HG03575 (cell line): ENCODE results near the gene EXOC1L.

ENCODE experiments used
- ATAC-seq: cut with Tn5 transposase; IDR thresholded peaks from one replicate; pipeline ENCODE4 v1.9.1; 2021; ENCODE audit not compliant: unreplicated experiment, insufficient number of reproducible peaks, low FRiP score; ENCODE audit errors: extremely low read depth

Gene EXOC1L, protein sequence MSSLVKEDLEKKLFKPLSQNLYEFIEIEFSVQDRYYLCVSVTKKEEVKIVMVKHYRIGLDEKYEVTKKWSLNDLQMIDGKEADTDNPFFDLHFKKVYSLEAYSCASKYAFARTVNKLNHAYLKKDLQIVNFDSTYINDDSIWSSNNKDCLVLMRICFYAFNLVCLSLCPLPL

DNA sequence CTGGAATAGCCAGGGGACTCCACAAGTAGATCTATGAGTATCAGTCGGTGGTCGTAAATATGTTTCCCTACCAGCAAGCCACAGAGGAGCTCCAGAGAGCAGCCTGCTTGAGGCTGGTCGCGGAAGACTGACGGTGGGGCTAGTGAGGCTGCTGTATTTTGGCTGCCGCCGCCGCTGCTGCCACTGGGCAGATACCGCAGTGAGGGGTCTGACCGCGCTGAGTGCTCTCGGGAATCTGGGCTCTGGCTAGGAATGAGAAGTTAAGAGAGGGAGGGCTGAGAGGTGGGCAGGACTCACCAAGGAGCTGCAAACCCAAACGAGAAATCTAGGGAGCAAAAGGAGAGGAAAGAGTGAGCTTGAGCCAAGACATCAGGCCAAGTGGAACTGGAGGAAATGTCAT, at the start of gene EXOC1L:
EXOC1L (plus strand) TSS at position 157 of the 400 bp plus-strand sequence; CDS start at position 394, 237 bp downstream.
- no peak for ATAC-seq

DNA sequence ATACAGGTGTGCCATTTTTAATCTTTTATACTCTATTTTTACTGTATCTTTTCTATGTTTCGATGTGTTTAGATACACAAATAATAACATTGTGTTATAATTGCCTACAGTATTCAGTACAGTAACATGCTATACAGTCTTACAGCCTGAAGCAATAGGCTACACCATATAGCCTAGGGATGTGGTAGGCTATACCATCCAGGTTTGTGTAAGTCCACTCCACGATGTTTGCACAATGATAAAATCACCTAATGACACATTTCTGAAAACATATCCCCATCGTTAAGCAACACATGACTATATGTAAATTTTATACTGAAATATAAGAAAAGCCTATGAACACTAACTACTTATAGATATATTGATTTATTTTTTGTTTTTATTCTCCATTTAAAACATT, 48.9 kb upstream of the EXOC1L start:
- ATAC-seq = no peak

DNA sequence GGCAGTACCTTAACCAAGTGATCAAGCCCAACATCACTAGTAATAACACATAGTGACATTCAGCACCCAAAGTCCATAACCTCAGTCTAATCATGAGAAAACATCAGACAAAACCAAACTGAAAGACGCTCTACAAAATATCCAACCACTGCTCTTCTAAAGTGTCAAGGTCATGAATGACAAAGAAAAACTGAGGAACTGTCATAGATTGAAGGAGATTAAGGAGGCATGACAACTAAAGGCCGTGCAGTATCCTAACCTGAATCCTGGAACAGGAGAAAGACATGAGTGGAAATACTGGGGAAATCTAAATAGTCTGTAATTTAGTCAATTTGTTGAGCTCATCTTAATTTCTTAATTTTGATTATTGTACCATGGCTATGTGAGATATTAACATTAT, 38.2 kb upstream of the EXOC1L start:
- no peak for ATAC-seq

DNA sequence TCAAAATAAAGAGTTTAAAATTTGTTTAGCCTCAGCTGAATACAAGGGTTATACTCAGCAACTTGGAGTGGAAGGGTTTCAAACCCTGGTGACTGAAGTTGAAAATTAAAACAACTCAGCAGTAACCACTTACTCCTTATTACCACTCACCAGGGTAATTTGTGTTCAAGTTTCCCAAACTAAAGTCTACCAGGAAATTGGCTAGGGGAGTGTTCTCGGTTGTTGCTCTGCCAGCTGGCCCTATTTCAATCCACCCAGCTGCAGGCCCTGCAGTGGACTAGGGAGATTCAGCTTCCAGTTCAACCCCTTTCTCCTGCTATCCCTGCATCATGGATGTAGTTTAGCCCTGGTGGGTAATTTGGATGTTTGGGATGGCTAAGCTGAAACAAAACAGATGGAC, 37.8 kb upstream of the EXOC1L start:
- no peak for ATAC-seq

DNA sequence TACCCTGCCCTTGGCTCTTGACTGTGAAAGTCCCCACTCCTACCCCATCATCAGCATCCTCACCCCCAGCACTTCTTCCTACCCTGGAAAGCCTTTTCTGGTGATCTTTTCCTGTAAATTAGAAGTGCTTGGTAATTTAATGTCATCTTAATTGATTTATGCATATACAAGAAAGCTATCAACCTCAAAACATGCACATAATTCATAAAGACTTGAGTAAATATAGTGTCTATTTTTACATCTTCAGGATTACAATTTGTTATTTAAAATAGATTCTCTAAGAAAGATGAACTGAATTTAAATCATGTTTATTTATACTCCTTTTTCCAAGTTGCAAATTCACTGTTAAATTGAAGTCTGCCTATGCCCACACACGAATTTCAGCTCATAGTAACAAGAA, 36.0 kb upstream of the EXOC1L start:
- no peak for ATAC-seq

DNA sequence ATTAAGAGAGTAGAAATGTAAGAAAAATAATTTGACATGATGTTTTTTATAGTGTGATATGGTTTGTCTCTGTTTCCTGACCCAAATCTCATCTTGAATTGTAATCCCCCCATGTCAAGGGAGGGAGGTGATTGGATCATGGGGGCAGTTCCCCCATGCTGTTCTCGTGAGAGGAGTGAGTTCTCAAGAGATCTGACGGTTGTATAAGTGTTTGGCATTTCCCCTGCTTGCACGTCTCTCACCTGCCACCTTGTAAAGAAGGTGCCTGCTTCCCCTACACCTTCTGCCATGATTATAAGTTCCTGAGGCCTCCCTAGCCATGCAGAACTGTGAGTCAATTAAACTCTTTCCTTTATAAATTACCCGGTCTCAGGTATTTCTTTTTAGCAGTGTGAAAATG, 34.8 kb upstream of the EXOC1L start:
- no peak for ATAC-seq

DNA sequence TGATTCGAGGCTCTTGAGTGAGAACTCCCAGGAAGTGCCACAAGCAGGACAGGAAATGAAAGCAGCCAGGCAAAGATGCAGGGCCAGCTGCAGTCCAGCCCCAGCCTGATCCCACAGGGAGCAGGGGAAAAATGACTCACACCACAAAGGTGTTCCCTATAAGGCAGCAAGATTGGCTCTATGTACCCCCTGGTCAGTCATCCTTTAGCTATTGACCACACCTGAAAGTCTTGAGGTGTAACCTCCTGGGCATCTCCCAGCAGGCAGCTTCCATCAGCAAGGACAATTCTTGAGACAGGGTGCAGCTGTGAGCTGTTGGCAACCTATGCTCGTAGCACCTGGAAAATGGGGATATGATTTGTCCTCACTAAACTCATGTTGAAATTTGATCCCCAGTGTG, 27.9 kb upstream of the EXOC1L start:
- no peak for ATAC-seq

DNA sequence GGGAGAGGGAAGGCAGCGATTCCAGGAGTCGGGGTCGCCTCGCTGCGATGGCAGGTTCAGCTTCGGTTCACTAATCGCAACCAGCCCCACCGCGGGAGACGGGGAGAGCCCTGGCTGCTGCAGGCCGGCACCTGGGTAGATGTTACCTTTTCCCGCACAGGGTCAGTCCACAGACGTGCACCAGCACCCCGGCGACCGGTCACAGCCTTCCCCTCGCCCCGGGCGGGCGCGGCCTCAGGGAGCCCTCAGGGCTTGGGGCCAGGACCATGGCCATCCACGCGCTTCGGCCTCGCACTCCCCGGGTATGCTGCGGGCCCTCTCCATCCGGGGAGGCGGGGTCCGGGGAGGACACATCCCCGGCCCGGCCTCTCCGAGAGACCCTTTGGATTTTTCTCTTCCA, 26.1 kb upstream of the EXOC1L start:
- ATAC-seq = no peak

DNA sequence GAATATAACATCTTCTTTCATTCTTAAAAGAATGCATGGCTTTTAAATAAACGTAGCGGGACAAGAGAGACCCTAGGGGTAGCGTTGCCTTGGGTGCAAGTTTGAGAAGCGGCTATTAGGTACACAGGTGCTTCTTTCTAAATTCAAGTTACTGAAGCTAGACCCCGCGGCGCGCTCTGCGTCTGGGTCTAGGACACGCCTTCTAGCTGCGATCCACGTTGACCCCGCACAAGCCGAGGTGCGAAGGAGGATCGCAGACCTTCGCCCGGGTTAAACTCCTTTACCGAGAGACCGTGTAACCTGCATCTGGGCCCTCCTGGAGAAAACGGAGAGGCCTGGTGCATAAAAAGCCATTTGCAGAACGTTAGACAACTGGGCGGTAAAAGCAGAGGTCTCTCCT, 25.5 kb upstream of the EXOC1L start:
- no peak for ATAC-seq

DNA sequence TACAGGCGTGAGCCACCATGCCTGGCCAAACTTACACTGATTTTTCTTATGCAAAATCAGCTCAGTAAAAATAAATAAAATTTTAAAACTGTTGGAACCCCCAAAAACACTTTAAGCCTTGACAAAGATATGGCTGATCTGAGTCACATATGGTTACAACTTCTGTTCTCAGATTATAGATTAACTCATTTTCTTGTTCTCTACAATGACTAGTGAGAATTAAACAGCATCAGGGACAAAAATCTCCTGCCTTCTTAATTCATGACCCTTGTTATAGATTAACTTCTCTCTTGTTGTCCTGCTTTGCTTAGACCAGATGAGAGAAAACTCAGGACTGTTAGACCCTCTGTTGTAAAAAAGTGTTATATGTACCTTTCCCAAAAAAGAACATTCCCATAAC, 24.2 kb upstream of the EXOC1L start:
- ATAC-seq = no peak

DNA sequence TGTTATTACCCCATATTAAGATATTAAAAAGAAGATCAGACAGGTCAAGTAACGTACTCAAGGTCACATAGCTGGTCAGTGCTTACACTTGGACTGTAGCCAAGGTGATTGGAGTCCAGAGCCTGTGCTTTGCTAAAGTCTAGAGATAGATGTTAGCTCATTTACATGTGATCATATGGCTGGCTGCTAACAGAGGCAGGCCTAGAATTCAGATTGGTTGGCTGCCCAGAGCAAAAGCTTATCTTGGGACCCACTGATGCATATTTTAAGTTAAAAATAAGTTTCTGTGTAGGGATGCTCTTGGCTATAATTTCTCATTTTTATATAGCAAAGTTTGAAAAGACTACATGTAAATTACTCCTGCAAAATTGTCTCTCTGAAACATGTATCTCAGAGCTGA, 18.1 kb upstream of the EXOC1L start:
- ATAC-seq = no peak

DNA sequence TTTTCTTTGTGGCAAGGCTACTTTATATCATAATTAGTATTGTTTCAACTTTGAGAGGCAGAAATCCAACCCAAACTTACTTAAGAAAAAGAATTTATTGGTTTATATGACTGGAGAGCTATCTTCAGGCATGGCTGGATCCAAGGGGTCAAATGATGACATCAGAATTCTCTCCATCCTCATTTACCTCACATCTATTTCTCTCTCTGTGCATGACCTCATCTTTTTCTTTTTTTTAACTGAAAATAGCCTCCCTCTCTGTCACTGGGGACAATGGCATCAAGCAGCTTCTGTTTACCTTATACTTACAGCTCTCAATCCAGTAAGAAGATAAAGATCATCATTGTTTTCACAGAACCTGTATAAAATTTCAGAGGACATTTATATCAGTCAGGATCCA, 12.0 kb upstream of the EXOC1L start:
- no peak for ATAC-seq

DNA sequence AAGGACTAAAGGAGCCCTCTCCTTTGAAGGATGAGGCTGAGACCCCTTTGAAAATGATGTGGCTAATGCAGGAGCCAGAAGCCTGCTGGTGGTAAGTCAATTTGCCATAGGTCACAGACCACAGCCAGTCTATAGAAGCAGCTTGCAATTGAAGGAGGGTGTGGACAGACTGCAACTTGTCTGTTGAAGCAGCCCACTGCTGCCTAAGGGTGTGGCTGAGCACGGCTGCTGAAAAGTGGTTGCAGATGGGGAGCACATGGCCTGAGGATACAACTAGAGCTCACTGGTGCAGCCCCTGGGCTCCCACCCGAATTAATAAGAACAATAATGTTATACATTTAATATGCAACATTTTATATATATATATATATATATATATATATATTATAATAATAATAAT, 11.4 kb upstream of the EXOC1L start:
- ATAC-seq = no peak

DNA sequence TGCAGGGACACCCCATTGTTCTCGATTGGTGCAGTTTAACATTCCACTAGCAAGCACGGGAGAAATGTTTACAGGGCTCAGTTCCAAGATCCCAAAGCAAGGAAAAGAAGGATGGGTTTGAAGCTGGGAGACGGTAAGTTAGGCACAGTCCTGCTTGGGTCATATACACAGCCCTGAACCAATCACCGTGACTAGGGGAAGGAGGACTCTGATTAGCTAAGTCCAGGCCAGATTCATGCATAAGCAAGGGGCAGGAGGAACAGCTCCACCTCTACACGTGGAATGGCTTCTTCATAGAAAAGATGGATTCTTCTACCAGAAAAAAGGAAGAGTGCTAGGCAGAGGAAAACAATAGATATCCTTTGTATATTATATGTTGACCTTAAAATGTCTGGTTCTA, 11.0 kb upstream of the EXOC1L start:
- no peak for ATAC-seq

DNA sequence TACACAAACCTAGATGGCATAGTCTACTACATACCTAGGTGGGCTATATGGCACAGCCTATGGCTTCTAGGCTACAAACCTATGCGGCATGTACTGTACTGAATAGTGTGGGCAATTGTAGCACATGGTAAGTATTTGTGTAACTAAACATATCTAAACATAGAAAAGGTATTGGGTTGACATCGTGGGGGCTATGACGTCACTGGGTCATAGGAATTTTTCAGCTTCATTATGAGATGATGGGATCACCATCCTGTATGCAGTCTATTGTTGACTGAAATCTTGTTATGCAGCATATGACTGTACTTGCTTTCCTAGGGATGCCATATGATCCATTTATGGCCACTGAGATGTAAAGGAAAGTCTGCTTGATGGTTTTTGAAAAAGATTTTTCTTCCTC, 1.9 kb upstream of the EXOC1L start:
- ATAC-seq = no peak

DNA sequence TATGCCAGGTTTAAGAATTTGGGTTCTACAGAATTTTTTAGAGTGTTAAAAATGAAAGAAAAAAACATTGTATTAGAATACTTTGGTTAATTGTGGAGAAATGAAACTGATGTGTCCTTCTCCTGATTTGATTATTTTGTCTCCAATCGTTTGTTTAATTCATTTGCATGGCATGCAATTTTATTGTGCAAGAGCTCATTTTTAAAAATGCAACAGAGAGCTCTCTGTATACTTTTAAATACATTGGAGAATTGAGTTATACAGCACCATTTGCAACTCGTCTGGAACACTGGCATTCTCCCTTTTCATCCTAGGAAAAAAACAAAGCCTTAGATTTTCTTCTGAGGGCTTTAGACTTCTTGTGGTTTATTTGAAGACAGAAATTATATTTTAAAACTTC, 689 bp downstream of the EXOC1L start:
- no peak for ATAC-seq

DNA sequence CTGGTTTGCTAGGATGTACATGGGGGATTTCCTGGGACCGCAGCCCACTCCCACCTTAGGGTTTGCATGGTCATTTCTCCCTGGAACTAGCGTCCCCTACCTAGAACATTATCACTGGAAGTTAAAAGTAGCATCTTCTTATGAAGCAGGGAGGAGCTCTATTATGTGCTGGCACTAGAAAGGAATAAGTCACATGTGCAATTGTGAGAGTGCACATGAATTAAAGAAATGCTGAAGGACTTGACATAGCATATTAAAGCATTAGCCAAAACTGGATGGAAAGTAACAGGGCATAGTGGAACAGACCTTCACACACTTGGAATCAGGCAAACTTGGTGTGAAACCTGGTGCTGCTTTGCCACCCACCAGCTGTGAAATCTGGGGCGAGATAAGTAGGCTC, 2.7 kb downstream of the EXOC1L start:
- no peak for ATAC-seq

DNA sequence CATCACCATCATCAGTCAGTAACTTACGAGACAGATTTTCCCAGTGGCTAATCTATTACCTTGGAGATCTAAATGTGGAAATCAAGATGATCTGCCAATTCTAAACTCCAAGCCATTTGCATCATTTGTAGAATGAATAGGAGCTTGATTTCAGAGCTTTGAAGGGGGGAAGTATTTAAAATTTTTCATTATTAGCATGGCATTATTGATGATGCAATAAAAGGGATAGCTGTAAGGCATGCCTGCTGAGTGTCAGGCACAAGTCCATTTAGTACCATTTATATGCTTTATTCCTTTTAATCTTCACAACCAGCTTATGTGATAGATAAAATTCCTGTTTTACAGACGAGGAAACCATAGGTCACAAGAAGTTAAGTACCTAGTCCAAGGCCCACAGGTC, 5.3 kb downstream of the EXOC1L start:
- no peak for ATAC-seq

DNA sequence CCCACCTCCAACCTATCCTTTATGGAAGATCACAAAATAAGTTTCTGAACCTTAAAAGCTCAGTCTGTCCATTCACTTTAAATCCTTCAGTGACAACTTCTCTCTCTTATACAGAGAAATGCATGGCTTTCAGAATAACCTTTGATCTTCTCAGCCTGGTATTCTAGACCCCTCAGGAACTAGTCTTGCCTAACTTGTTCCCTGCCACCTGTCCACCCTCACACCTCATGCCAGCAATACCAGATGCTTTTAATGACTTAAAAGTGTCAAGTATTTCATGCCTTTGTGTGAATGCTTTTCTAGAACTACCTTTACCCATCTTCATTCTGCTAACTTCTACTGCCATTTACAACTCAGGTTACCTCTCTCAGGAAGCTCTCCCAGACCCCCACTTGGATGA, 7.4 kb downstream of the EXOC1L start:
- no peak for ATAC-seq

DNA sequence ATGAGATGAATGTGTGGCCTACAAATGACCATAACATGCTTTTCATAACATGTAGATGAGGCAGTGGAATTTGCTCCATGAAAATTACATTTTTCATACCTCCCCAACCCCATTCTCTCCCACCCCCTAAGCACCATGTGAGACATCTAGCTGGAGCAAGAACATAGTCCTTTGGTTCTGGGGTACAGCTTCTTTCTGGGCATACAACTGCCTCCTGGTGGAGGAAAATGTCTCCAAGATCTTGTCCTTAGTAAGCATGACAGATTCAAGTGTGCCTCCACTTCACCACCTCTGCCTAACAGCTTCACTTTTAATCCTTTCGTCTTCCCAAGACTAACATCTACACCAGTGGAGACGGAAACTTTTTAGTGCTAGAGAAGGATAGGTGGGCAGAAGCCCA, 8.0 kb downstream of the EXOC1L start:
- ATAC-seq = no peak

DNA sequence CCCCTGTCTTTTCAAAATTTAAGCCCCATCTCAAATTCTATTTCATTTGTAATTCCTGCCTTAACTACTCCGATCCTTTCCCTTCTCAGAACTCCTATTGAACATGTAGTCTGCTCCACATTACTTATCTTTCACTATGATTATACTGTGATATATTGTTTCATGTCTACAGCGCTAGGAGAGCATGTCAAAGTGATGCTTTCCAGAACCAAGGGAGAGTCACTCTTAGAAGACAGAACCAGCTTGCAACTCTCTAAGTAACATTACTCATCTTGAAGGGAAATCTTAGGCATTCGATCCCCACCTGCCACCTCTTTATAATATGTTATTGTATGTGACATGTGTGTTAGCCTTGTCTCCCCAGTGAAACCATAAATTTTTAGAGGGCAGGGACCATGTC, 10.5 kb downstream of the EXOC1L start:
- no peak for ATAC-seq

DNA sequence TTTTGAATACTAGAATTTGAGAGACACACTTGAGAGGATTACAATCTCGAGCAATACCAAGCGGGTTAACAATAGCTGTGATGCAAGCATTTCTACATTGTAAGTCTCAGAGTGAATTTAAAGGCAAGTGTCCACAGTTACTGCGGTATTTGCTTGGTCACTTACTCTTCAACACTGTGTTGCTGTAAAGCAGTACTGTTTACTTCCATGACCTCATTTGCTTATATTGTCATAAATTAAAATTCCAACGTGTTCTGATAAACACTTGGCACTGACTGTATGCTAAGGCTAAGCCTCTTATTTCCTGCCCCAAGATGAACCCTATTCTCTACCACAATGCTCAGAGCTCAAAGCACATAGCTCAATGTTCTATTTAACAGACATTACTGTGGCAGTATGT, 11.1 kb downstream of the EXOC1L start:
- ATAC-seq = no peak
